Stimulated activated naive CD4-positive, alpha-beta T cell (primary cell): ENCODE results near the gene SBF2.
A peak's percentile ranks its signal among the peaks of the same experiment; 100 is the strongest.
"Not testable (repeated sequence)": the region's sequence is repeated elsewhere in the genome, so short reads cannot be mapped to it uniquely, and the experiment has no call there.

ENCODE experiments used
- DNase-seq, 6 experiments: peaks; one replicate each; lab custom pipeline; 2025; lab: John Stamatoyannopoulos, UW

The SBF2 gene

GRCh38 chr11:10017050-10017449 is 277.0 kb downstream of the SBF2 start:
- DNase-seq, result no peak

- no peak for DNase-seq
Observed at GRCh38 chr11:10012068-10012467, 282.0 kb downstream of the SBF2 start.

- DNase-seq, result no peak
Observed at GRCh38 chr11:10005955-10006525, 288.0 kb downstream of the SBF2 start.

GRCh38 chr11:10004526-10005113 is 289.4 kb downstream of the SBF2 start:
- no peak for DNase-seq

GRCh38 chr11:10002221-10002620 is 291.8 kb downstream of the SBF2 start:
- DNase-seq, result no peak

GRCh38 chr11:9992306-9992705 is 301.7 kb downstream of the SBF2 start:
- no peak for DNase-seq

GRCh38 chr11:9990221-9990973 is 303.6 kb downstream of the SBF2 start:
- no peak for DNase-seq

- not testable (repeated sequence) for DNase-seq
Observed at GRCh38 chr11:9987303-9987702, 306.7 kb downstream of the SBF2 start.

- no peak for DNase-seq
Observed at GRCh38 chr11:9982796-9983579, 311.0 kb downstream of the SBF2 start.

GRCh38 chr11:9982127-9982795 is 311.8 kb downstream of the SBF2 start:
- no peak for DNase-seq

GRCh38 chr11:9980931-9981330 is 313.1 kb downstream of the SBF2 start:
- peak in 3 of 6 experiments; percentile 21 to 55 (median 42) for DNase-seq

GRCh38 chr11:9977554-9977953 is 316.5 kb downstream of the SBF2 start:
- no peak for DNase-seq

- DNase-seq, result no peak
Observed at GRCh38 chr11:9974375-9974774, 319.6 kb downstream of the SBF2 start.

GRCh38 chr11:9973921-9974320 is 320.1 kb downstream of the SBF2 start:
- no peak for DNase-seq

GRCh38 chr11:9972989-9973388 is 321.0 kb downstream of the SBF2 start:
- DNase-seq, result peak in 2 of 6 experiments; percentile 17 to 32

- DNase-seq, result no peak
Observed at GRCh38 chr11:9971894-9972293, 322.1 kb downstream of the SBF2 start.

- no peak for DNase-seq
Observed at GRCh38 chr11:9969068-9969467, 325.0 kb downstream of the SBF2 start.

GRCh38 chr11:9962722-9963121 is 331.3 kb downstream of the SBF2 start:
- DNase-seq, result no peak

- no peak for DNase-seq
Observed at GRCh38 chr11:9957072-9957471, 336.9 kb downstream of the SBF2 start.

GRCh38 chr11:9956483-9956882 is 337.5 kb downstream of the SBF2 start:
- DNase-seq, result no peak

GRCh38 chr11:9955391-9955790 is 338.6 kb downstream of the SBF2 start:
- DNase-seq, result no peak

GRCh38 chr11:9953994-9954626 is 339.9 kb downstream of the SBF2 start:
- no peak for DNase-seq
